Hepatocyte (in vitro differentiated cells): ENCODE results near the gene MAB21L4.

Experiments used
- EZH2 ChIP-seq: fragments of 200-600 bp; sonication (generic); IDR thresholded peaks from 2 replicates; pipeline ENCODE4 v1.6.1; 2016; ENCODE audit warnings: antibody characterized with exemption, mild to moderate bottlenecking, borderline replicate concordance
- EZH2phosphoT487 ChIP-seq: fragments of 200-600 bp; sonication (generic); IDR thresholded peaks from one replicate; pipeline ENCODE4 v1.6.1; 2018; ENCODE audit warnings: antibody characterized with exemption, mild to moderate bottlenecking, low read depth, moderate library complexity; ENCODE audit not compliant: unreplicated experiment, severe bottlenecking
- TF ChIP-seq, protein P1 (sequence below): fragments of 200-600 bp; sonication (generic); IDR thresholded peaks from 2 replicates; pipeline ENCODE4 v1.5.1; 2016; ENCODE audit warnings: antibody characterized with exemption, mild to moderate bottlenecking; ENCODE audit not compliant: poor library complexity

DNA sequence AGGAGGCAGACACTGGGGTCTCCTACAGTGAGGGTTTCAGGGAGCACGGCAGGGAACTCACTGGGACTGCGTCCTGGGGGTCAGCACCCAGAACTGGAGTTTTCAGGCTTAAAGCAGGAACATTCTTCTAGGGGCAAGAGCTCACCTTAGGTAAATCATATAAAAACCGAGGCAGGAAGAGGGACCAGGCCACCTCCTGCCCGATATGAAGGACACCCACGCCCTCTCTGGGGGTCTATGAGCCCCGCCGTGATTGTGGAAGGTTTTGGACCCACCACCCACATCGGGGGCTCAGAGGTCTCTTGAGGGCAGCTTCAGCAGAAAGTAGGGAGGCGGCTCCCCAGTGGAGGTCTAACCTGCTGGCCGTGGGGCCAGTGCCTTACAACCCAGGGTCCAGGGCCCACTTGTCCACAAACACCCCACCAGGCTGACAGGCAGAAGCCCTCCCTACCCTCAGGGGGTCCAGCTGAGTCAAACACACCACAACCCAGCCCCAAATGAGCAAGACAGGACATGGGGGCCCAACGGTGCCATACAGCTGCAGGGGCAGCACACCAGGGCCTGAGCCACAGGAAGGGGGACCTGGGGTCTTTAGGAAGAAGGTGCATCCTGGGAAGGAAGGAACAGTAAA, 35.5 kb upstream of the MAB21L4 start:
- TF ChIP-seq, protein P1, sequence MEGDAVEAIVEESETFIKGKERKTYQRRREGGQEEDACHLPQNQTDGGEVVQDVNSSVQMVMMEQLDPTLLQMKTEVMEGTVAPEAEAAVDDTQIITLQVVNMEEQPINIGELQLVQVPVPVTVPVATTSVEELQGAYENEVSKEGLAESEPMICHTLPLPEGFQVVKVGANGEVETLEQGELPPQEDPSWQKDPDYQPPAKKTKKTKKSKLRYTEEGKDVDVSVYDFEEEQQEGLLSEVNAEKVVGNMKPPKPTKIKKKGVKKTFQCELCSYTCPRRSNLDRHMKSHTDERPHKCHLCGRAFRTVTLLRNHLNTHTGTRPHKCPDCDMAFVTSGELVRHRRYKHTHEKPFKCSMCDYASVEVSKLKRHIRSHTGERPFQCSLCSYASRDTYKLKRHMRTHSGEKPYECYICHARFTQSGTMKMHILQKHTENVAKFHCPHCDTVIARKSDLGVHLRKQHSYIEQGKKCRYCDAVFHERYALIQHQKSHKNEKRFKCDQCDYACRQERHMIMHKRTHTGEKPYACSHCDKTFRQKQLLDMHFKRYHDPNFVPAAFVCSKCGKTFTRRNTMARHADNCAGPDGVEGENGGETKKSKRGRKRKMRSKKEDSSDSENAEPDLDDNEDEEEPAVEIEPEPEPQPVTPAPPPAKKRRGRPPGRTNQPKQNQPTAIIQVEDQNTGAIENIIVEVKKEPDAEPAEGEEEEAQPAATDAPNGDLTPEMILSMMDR, result no peak
- TF ChIP-seq EZH2, result no peak
- no peak for TF ChIP-seq EZH2phosphoT487
